GM19397 (cell line): ENCODE results near the gene CSNK2A2.

ENCODE experiments used
- ATAC-seq: cut with Tn5 transposase; IDR thresholded peaks from one replicate; pipeline ENCODE4 v1.9.1; 2021; ENCODE audit warnings: mild to moderate bottlenecking, moderate library complexity; ENCODE audit not compliant: unreplicated experiment

Gene CSNK2A2

GRCh38 chr16:58114827-58115825, 82.8 kb downstream of the CSNK2A2 start:
- no peak for ATAC-seq

- ATAC-seq: no peak
Observed at GRCh38 chr16:58111302-58111627, 86.6 kb downstream of the CSNK2A2 start.

- no peak for ATAC-seq
Observed at GRCh38 chr16:58110571-58111301, 87.2 kb downstream of the CSNK2A2 start.

- ATAC-seq: no peak
Observed at GRCh38 chr16:58109881-58110280, 88.0 kb downstream of the CSNK2A2 start.

- ATAC-seq: no peak
Observed at GRCh38 chr16:58109330-58109729, 88.6 kb downstream of the CSNK2A2 start.
